ENCODE results near the gene RBBP8. TPM values are rescaled to one million over a fixed set of nuclear protein-coding genes. Genes with fewer than 3 reads are reported as not detected.

The RBBP8 gene
- total and polyA plus RNA-seq, 10 of the 15 experiments (the other 5 are each of a cell fraction or from before 2014, with no cell fraction given), result 46.2 to 82.3 (median 68.7) TPM

DNA sequence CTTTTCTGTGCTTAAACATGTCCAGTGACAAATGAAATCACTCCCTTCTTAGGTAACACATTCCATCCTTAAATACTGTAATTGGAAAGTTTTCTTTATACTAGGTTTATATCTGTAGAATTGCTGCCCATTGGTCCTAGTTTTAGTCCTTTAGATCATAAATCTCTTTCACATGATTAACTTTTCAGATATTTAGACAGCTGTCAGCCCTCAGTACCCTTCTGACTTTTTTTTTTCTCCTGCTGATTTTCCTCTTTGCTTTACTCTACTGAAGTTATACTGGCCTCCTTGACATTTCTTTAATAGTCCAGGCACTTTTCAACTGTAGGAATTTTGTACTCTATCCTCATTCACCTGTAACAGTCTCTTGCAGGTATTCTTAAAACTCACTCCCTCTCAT is 28.9 kb downstream of the RBBP8 start (continued):
- TF ChIP-seq, protein P1, sequence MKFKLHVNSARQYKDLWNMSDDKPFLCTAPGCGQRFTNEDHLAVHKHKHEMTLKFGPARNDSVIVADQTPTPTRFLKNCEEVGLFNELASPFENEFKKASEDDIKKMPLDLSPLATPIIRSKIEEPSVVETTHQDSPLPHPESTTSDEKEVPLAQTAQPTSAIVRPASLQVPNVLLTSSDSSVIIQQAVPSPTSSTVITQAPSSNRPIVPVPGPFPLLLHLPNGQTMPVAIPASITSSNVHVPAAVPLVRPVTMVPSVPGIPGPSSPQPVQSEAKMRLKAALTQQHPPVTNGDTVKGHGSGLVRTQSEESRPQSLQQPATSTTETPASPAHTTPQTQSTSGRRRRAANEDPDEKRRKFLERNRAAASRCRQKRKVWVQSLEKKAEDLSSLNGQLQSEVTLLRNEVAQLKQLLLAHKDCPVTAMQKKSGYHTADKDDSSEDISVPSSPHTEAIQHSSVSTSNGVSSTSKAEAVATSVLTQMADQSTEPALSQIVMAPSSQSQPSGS (IDR thresholded peaks at IDR 0.05; ENCODE audit: low read length), result no peak
- TF ChIP-seq CHD2 (IDR thresholded peaks at IDR 0.05; ENCODE audit: borderline replicate concordance, low read depth, low read length) (no peak), MTA2 (IDR thresholded peaks at IDR 0.05; ENCODE audit: low read depth) (no peak)

DNA sequence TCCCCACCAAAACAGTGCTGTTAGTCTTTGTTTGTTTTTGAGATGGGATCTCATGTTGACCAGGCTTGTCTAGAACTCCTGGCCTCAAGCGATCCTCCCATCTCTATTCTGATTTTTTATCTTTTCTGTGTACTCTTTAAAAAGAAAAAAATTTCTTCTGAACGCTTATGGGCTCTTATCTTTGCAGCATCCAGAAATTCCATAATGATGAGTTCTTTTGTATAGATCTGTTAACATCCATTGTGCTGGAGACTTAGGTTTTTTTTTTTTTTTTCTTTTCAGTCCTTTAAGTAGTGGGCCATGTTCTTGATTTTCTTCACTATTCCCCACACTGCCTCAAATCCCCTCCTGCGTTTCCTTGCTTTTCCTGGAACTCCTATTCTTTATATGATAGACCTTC is 31.0 kb downstream of the RBBP8 start:
- RAD21 ChIA-PET (ENCODE audit: unreplicated experiment), result no interaction called here
- H3K27ac ChIP-seq (ENCODE audit: control insufficient read depth, insufficient read depth), result no peak overlapping the region
- intact Hi-C loops (cut with micrococcal nuclease; ENCODE audit: unreplicated experiment), result no loop called here
- peaks cover 0 to 2% of the 10 kb centered on the region in 2 experiments; a peak in 1 of 4 replicates for H3K36me3 ChIP-seq (ENCODE audit: control insufficient read depth in 2 of 2, insufficient read depth in 2 of 2, low read length in 1 of 2)
- no peak overlapping the region for H3K4me3 ChIP-seq
- SMC1A ChIA-PET (ENCODE audit: uncharacterized antibody, unreplicated experiment), result interaction anchor here (1.9 to 4.5 kb wide), 3 partner anchors 11 to 29 kb away, joined by 5 to 16 read pairs (median 6); no protein-coding TSS in a partner anchor
- in situ Hi-C loops (cut with MboI), result loop anchor here (25.0 kb wide), 1 partner anchor 1902 kb away; no protein-coding TSS in a partner anchor
- ATAC-seq, result no peak
- H2AFZ ChIP-seq (ENCODE audit: control insufficient read depth, low read depth, low read length), result no peak overlapping the region
- FAIRE-seq, result no peak
- H3K27me3 ChIP-seq (replicated peaks in 1 of 2; ENCODE audit: control insufficient read depth in 2 of 2, insufficient read depth in 2 of 2, low read length in 1 of 2), result no peaks in the 10 kb centered on the region
- no TSS peak for BruUV-seq (replicated peaks)
- no peak for DNase-seq (ENCODE audit: low read depth, low spot score)
- no peaks in the 10 kb centered on the region for H3K79me2 ChIP-seq (ENCODE audit: control insufficient read depth, insufficient read depth, low read length)
- POLR2A ChIA-PET, result no interaction called here
- no peaks in the 10 kb centered on the region for H3K9me3 ChIP-seq (replicated peaks; ENCODE audit: control insufficient read depth, insufficient read depth, low read length)
- TF ChIP-seq, protein P2, sequence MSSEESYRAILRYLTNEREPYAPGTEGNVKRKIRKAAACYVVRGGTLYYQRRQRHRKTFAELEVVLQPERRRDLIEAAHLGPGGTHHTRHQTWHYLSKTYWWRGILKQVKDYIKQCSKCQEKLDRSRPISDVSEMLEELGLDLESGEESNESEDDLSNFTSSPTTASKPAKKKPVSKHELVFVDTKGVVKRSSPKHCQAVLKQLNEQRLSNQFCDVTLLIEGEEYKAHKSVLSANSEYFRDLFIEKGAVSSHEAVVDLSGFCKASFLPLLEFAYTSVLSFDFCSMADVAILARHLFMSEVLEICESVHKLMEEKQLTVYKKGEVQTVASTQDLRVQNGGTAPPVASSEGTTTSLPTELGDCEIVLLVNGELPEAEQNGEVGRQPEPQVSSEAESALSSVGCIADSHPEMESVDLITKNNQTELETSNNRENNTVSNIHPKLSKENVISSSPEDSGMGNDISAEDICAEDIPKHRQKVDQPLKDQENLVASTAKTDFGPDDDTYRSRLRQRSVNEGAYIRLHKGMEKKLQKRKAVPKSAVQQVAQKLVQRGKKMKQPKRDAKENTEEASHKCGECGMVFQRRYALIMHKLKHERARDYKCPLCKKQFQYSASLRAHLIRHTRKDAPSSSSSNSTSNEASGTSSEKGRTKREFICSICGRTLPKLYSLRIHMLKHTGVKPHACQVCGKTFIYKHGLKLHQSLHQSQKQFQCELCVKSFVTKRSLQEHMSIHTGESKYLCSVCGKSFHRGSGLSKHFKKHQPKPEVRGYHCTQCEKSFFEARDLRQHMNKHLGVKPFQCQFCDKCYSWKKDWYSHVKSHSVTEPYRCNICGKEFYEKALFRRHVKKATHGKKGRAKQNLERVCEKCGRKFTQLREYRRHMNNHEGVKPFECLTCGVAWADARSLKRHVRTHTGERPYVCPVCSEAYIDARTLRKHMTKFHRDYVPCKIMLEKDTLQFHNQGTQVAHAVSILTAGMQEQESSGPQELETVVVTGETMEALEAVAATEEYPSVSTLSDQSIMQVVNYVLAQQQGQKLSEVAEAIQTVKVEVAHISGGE (CRISPR knock-in tag; IDR thresholded peaks at IDR 0.05), result no peak
- TF ChIP-seq SMARCA5 (IDR thresholded peaks at IDR 0.05) (no peak), POLR2AphosphoS2 (IDR thresholded peaks at IDR 0.05; ENCODE audit: low read depth, low read length) (no peak), DPF2 (IDR thresholded peaks at IDR 0.05) (no peak), BCLAF1 (IDR thresholded peaks at IDR 0.05) (no peak)
- TF ChIP-seq, protein P3, sequence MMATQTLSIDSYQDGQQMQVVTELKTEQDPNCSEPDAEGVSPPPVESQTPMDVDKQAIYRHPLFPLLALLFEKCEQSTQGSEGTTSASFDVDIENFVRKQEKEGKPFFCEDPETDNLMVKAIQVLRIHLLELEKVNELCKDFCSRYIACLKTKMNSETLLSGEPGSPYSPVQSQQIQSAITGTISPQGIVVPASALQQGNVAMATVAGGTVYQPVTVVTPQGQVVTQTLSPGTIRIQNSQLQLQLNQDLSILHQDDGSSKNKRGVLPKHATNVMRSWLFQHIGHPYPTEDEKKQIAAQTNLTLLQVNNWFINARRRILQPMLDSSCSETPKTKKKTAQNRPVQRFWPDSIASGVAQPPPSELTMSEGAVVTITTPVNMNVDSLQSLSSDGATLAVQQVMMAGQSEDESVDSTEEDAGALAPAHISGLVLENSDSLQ (IDR thresholded peaks at IDR 0.05), result no peak
- 96% methylated on average over 3 of the region's 3 CpGs for WGBS (ENCODE audit: insufficient coverage, insufficient replicate concordance, low lambda C conversion rate, missing lambda C conversion rate)
- no peak overlapping the region for H3K9ac ChIP-seq (ENCODE audit: control insufficient read depth, insufficient read depth, low read length)
- CTCF ChIA-PET, result no interaction called here
- H3K4me1 ChIP-seq (ENCODE audit: control insufficient read depth, insufficient read depth, low read length), result no peaks in the 10 kb centered on the region
- no peak overlapping the region for H3K4me2 ChIP-seq (ENCODE audit: control insufficient read depth, insufficient read depth)
- no peaks in the 10 kb centered on the region for H4K20me1 ChIP-seq (ENCODE audit: control insufficient read depth, insufficient read depth)
